ENCODE data around the gene EPHB4. TPM values are rescaled to one million over a fixed set of nuclear protein-coding genes. Genes with fewer than 3 reads are reported as not detected.

The EPHB4 gene
- total and polyA plus RNA-seq, 2 of the 8 experiments (the other 6 are each of a cell fraction or from before 2014, with no cell fraction given) = 85.0 to 113 TPM

GRCh38 chr7:100836812-100837098, 9.4 kb upstream of the EPHB4 start (continued):
- TF ChIP-seq ATF3 (IDR thresholded peaks at IDR 0.05; ENCODE audit: insufficient read depth, low read depth, low read length) (no peak), SAP30 (IDR thresholded peaks at IDR 0.05; ENCODE audit: insufficient read depth, insufficient replicate concordance, low read length) (no peak), SP2 (IDR thresholded peaks at IDR 0.05; ENCODE audit: low read length) (no peak), EP300 (IDR thresholded peaks at IDR 0.05; ENCODE audit: borderline replicate concordance in 1 of 2, low read depth in 2 of 2, low read length in 2 of 2) (no peak), SP1 (IDR thresholded peaks at IDR 0.05; ENCODE audit: low read depth, low read length) (no peak), ZNF274 (IDR thresholded peaks at IDR 0.05; ENCODE audit: borderline replicate concordance, extremely low read depth, low read length) (no peak), TAF1 (IDR thresholded peaks at IDR 0.05; ENCODE audit: low read depth, low read length) (0 out of 2 replicates have a peak, but pooled peaks have one; percentile 0), TCF12 (IDR thresholded peaks at IDR 0.05; ENCODE audit: low read depth, low read length) (no peak), CHD1 (IDR thresholded peaks at IDR 0.05; ENCODE audit: low read depth, low read length) (no peak), SUZ12 (IDR thresholded peaks at IDR 0.05; ENCODE audit: low read length) (no peak), CTCF (IDR thresholded peaks at IDR 0.05; ENCODE audit: control extremely low read depth in 1 of 3, insufficient read depth in 1 of 3, low read depth in 1 of 3, low read length in 3 of 3) (no peak), USF2 (IDR thresholded peaks at IDR 0.05; ENCODE audit: low read length) (no peak), EGR1 (IDR thresholded peaks at IDR 0.05; ENCODE audit: borderline replicate concordance, low read depth, low read length) (no peak)

All from H1 (cell line).